Activated T-cell treated with anti-CD3 and anti-CD28 coated beads, Interleukin-2, amount 50 U/mL, for 48 hours (primary cell): ENCODE measurements around the gene GIMAP5.
A peak's percentile ranks its signal among the peaks of the same experiment; 100 is the strongest.
"Not testable (repeated sequence)": the region's sequence is repeated elsewhere in the genome, so short reads cannot be mapped to it uniquely, and the experiment has no call there.

Source experiments
- DNase-seq, 2 experiments: peaks; one replicate each; pipeline ENCODE4 v3.0.0-alpha.2; 2020

Gene GIMAP5

DNA sequence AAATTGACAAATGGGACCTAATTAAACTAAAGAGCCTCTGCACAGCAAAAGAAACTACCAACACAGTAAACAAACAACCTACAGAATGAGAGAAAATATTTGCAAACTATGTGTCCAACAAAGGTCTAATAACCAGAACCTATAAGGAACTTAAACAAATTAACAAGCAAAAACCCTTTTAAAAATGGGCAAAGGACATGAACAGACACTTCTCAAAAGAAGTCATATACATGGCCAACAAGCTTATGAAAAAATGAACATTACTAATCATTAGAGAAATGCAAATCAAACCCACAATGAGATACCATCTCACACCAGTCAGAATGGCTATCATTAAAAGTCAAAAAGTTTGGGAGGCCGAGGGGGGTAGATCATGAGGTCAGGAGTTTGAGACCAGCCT is 36.9 kb downstream of the GIMAP5 start:
- not testable (repeated sequence) for DNase-seq

DNA sequence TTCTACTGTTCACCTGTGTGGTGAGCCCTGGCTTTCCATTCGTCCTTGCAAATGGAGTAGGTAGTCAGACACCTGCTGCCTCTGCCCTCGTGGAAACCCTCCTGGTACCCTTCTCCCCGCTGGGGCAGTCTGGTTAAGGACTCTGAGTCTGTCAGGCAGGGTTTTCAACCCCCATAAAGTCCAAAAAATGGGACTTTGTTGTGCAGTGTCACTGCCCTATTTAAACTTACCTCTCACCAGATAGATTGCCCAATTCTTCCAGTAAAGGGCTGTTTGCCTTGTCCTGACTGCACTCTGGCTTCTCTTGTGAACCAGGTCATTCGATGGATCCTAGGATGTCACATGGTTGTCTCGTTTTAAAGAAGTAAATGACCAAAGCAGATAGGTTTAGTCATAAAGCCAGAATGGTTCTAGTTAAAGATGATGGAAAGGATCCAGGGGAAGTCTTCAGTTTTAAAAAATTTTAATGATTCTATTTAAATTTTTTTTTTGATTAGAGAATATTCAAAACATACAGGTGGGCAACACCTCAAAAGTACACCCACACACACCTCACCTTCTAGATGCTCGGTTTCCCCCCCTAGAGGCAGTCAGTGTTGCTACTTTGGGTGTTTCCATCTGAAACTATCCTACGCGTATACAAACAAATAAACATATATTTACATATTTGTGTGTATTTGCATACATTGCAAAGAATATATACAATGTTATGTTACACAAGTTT is 41.0 kb downstream of the GIMAP5 start:
- no peak for DNase-seq

DNA sequence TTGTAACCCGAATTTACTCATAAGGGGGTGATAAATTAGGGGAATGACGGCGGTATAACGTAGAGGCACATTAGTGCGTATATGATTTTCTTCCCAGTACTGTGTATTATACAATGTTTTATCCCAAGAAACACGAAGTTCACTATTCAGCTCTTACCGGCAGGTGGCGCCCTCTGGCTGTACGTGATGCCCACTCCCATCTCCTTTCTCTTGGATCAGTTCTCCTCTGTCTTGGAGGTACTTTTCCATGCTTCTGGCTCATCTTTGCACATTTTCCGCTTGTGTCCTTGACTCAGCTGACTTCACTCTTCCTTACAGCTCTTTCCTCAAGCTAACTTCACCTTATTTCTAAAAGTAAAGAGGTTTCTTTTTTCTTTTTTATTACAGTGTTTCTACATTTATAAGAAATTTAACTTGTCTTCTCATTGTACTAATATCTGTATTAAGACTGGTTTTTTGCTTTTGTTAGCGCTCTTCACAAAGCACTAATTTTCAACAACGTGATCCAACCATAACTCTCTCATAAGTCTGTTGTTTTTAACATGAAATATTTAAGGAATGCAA is 41.6 kb downstream of the GIMAP5 start:
- DNase-seq = peak; percentile 82 to 83

DNA sequence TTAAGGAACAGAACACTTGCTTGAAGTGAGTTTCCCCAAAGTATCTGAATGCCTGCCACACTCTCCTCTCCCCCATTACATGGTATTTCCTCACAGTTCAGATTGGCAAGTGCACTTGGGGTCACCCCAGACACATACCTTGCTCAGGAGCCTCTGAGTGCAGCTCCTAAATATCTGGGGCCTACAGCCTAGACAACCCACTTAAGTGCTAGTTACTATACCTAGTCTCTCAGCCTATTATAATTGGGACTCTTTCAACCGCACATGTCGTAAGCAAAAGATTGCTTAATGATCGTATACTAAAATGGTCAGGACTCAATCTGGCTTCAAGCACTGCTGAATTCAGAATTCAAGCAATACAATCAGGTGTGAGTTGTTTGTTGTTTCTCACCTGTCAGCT is 43.1 kb downstream of the GIMAP5 start:
- DNase-seq = no peak

DNA sequence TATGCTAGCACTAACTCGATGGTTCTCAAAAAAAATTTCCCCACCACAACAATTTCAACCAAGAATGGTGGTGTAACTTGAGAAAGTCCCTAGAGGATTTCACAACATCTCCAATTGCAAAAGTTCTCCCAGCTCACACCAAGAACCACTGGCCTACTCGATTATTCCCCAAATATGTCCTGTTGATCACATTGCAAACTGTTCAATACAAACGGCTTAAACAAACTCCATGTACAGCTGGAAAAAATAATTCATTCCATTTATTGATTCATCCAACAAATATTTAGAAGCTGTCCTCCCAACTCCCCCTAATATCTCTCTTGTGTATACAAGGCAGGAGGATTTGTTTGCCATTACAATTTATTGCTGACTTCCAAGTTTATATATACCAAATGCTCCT is 43.9 kb downstream of the GIMAP5 start:
- DNase-seq = no peak

DNA sequence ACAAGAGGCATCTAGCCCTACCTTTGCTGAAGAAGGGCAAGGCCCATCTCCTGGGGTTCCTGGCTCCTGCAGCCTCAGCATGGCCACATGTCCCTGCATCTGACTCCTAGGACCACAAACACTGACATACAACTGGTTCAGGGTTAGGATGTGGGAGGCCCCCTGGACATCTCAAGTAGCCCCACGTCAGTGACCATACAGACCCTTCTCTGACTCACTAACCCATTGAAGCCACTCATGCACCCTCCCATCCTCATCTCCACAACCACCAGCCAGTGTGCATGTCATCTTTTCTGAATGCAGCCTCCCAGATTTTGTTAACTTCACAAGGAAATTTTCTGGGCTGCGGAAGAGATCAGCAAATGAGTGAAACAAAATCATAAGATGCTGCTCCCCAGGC is 44.7 kb downstream of the GIMAP5 start:
- DNase-seq = no peak

DNA sequence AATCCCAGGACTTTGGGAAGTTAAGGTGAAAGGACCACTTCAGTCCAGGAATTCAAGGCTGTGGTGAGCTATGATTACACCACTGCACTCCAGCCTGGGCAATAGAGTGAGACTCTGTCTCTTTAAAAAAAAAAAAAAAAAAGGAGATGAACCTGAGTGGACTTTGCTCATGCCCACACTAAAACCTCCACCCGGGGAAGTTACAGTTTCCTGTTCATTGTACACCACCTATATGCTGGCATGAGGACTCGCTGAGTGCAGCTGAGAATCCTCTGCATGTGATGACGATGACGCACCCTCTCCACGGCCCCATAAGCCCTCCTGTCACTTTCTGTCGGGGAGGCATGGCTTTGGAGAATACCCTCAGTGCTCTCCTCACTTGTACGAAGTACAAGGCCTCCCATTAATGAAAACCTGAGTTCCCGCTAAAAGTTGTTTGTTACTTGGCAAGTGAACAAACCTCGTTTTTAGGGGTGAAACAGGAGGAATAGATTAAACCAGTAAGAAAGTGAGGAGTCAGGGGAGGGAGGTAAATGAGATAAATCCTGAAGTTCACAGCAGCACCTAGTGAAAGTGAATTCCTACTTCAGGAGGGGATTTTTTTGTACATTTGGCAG is 47.0 kb downstream of the GIMAP5 start:
- no peak for DNase-seq

DNA sequence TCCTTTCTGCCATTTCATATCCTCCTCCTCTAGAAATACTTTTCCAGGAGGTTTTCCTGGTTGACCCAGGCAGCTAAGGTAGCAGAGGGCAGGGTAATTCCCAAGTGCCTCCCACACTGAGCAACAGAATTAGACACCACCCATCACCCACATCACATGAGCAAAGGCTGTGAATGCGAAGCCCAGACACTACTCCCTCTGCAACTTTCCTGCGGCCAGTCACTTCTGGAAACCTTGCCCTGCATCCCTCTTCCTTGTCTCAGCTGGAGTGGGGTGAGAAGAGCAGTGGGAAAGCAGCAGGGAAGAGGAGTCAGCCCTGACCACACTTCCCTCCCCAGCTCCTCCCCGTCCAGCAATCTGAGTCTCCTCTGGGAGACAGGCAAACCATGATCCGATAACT is 47.7 kb downstream of the GIMAP5 start:
- DNase-seq = no peak

DNA sequence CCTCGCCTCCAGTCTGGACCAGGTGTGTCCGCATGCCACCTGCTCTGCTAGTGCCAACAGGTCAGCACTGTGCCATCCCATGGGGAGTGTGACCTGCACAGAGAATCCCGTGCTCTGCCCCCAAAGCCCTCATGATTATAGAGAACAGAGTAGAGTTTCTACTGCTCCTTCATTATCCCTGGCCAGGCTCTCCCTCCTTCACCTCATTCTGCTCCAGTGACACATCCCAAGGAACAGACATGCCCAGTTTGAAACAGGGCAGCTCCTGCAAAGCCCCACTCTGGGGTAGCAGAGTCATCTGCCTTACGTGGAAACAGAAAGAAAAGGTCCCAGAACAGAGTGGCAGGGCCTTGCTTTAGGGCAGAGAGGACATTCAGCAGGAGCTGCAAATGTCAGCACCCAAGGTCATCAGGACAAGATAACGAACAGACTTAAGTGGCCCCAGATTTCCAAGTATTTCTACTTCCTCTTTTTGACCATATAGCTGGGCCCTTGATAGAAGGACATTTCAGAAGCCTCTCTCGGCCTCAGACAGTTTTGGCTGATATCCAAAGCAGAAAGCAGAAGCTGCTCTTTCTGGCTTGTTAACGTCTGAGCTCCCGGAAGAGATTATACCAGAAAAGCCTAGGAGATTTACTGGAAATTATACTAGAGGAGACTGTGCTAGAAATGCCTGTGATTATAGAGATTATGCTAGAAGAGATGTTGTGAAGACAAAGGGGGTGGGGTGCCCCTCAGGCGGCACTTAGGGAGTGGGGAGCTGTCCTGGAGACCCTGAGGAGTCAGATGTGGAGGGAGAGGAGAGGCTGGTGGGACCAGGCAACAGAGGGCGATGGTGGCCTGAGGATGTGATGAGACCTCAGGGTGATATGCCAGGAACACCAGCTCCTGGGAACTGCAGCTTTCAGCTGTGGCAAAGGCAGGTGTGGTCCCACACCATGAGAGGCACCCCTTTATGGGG is 50.4 kb downstream of the GIMAP5 start:
- DNase-seq = no peak

DNA sequence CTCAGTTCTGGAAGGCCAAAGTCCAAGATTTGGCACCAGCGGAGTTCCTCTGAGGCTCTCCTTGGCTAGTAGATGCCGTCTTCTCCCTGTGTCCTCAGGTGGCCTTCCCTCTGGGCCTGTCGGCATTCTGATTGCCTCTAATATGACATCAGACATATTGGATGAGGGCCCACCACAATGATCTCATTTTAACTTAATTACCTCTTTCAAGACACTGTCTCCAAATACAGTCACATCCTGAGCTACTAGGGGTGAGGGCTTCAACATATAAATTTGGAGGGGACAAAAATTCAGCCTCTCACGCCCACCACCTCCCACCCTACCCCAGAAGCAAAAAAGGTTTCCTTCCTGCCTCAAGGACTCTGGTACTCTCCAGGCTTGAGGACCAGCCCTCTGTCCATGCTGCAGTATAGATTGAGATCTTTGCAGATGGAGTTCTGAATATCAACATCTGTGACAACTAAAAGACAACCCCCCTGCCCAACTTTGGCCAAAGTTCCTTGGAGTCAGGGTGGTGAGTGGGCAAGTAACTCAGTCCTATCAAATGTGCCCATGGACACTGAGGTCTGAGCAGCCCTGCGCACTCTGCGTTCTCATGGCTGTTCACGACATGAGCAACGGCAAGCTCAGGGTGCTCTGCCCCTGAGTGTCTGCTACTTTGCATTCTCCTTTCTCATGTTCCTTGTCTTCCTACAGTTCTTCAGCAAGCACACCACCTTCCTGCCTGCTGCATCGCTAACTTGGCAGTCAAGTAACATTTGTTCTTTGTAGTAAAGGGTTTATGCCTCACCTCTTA is 51.5 kb downstream of the GIMAP5 start:
- DNase-seq = no peak

DNA sequence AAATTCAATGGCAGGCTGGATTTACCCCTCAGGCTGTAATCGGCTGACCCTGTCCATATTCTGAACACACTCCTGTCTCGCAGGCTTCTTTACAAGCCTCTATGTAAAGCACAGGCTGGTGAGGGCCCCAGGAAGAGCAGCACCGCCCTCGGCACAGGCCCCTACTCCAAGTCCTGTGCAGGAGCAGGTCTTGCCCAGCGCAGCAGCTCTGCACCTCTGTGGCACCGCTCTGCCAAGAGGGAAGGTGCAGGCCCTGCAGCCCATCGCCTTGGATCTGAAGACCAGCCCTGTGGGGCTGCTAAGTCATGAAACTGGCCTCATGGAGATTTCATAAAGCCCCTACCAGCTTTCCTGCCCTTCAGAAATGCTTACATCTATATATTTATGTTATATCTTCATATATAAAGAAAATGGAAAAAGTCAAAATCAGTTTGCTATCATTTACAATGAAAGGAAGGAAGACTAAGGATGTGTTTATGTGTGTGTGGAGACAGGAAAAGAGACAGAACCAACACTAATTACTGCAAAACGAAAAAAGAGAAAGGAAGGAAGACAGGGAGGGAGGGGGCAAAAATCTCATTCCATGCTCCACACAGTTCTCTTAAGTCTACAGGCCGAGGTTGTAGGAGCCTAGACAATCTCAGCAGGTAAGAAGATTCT is 53.3 kb downstream of the GIMAP5 start:
- DNase-seq = no peak

DNA sequence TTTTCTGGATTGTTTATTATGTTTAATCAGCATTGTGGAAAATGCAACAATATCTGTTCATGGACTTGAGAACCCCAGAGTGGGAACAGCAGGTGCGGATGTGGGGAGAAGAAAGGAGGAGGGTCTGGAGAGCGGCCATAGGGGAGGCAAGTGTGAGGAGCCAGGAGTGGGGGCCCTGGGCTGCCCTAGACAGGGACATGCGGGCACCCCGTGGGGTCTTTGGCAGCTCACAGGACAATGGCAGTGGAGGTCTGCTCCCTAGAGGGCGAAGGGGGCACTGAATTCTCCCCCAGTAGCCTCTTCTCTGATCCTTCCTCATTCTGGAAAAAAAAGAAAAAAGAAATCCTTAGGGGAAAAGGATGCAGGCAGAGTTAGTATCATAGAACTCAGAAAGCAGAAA is 54.1 kb downstream of the GIMAP5 start:
- no peak for DNase-seq

DNA sequence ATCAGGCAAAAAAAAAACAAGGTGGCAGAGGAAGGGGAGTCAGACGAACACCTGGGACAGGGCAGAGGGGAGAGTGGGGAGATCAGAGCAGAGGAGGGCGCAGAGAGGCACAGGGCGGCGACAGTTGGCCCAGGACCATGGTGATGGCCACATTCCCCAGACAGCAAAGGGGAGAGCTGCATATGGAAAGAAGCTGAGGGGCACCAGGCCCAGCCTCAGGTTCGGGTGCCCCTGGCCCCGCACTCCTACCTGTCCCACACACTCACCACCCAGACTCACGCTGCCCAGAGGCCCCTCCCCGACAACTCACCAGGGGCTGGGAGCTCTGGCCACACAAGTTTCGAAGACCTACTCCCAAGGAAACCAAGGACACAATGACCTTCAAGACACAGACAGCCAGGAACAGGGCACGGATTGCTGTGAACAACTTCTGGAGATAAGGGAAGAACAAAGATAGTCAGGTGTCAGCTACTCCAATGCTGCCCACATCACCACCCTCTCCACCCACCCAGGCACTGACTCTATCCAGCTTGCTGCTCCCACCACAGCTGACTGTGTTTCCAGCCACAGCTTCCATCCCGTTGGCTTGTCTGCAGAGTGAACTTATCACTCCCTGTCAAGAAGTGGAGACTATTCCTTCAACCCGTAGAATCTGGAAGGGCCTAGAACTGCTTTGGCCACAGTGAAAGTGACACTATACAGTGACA is 54.7 kb downstream of the GIMAP5 start:
- no peak for DNase-seq
